Measurements from ENCODE around the gene RNF41.
"Not testable (repeated sequence)": the region's sequence is repeated elsewhere in the genome, so short reads cannot be mapped to it uniquely, and the experiment has no call there.

The RNF41 gene

GRCh38 chr12:56208006-56208405 lies 13.7 kb downstream of the RNF41 start:
- DNase-seq = no peak

DNA sequence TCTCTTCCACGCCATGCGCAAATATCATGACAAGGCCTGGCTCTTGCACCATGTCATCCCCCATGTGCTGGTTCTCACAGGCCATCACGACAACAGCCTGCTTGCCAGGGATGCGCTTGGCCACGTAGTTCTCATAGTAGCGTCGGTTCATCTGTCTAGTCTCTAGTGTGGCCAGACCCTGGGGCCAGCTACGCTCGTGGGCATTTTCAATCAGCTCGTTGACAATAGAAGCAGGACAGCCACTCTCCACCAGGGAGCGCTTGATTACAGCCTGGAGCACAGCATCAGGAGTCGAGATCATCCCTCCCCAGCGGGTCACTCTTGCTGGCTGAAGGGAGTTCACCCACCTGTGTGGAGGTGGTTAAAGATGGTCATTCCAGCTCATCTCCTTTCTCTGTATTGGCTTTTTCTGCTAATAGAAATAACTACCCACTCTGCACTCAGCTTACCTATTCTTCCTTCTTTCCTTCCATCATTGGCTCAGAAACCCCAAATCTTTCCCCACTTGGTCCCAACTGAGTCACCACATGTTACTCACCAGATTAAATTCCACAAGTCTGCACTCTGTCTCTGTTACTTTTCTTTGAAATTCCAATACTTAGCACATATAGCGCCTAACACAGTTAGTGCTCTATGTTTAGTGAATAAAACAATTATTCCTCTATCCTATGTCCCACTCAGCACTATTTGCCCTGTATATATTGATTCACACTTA lies 15.1 kb downstream of the RNF41 start:
- DNase-seq = no peak

GRCh38 chr12:56205445-56205844 lies 16.3 kb downstream of the RNF41 start:
- DNase-seq = no peak

DNA sequence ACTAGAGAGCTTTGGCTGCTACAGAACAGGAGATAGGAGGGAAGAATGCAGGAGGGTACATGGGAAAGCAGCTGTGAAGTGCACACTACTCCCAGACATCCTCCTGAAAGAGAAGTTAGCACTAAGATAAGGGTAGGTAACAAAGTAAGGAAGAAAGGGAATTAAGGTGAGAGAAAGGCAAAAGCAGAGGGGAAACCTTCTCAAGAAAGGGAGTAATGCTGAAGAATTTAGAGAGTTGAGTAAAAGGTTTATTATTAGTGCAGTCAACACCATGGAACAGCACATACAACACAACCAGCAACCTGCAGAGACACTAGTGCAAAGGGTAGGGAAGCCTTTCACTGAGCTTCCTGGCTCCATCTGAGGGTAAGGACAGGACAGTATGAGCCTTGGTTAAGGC lies 17.4 kb downstream of the RNF41 start:
- DNase-seq = no peak

GRCh38 chr12:56202838-56203237 lies 18.9 kb downstream of the RNF41 start:
- no peak for DNase-seq

GRCh38 chr12:56202366-56202765 lies 19.4 kb downstream of the RNF41 start:
- DNase-seq = no peak

DNA sequence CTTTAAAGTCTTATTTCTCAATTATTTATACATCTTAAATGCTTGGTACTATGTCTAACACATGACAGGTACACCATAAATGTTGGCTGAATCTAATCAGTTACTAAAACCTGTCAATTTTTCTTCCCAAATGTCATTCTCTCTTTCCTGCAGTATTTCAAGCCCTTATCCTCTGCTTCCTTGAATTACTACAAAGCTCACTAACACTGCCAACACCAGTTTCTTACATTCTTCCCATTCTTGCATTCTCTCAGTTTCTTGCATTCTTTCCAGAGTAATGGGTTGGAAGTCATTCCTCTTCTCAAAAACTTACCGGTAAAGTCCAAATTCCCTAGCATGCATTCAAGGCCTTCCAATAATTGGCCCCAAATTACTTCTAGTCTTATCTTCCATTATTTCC lies 22.9 kb downstream of the RNF41 start:
- no peak for DNase-seq

- DNase-seq = no peak
Observed at GRCh38 chr12:56197921-56198635, 23.6 kb downstream of the RNF41 start.

DNA sequence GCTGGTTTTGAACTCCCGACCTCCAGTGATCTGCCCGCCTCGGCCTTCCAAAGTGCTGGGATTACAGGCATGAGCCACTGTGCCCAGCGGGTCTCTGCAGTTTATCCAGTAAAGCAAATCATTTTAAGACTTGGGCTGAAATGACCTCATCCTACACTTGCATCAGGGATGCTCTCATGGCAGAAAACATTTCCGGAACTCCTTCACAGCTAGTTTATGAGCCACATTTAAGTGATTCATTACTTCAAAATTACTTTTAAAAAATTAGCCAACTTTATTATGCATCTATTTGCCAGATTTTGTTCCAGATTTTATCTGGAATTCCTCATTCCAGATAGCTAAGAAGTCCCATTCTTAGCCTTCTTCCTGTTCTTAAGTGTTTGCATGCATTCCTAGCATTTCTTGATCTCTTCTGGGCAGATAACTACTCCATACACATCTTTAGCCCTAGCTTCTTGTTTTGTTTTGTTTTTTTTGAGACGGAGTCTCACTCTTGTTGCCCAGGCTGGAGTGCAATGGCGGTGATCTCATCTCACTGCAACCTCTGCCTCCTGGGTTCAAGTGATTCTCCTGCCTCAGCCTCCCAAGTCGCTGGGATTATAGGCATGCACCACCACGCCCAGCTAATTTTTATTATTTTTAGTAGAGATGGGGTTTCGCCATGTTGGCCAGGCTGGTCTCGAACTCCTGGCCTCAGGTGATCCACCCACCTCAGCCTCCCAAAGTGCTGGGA lies 24.7 kb downstream of the RNF41 start:
- DNase-seq = not testable (repeated sequence)

- DNase-seq = peak; percentile 71
Observed at GRCh38 chr12:56193025-56193578, 28.6 kb downstream of the RNF41 start.

GRCh38 chr12:56192582-56192981 lies 29.1 kb downstream of the RNF41 start:
- DNase-seq = no peak

GRCh38 chr12:56190695-56191155 lies 31.0 kb downstream of the RNF41 start:
- no peak for DNase-seq

DNA sequence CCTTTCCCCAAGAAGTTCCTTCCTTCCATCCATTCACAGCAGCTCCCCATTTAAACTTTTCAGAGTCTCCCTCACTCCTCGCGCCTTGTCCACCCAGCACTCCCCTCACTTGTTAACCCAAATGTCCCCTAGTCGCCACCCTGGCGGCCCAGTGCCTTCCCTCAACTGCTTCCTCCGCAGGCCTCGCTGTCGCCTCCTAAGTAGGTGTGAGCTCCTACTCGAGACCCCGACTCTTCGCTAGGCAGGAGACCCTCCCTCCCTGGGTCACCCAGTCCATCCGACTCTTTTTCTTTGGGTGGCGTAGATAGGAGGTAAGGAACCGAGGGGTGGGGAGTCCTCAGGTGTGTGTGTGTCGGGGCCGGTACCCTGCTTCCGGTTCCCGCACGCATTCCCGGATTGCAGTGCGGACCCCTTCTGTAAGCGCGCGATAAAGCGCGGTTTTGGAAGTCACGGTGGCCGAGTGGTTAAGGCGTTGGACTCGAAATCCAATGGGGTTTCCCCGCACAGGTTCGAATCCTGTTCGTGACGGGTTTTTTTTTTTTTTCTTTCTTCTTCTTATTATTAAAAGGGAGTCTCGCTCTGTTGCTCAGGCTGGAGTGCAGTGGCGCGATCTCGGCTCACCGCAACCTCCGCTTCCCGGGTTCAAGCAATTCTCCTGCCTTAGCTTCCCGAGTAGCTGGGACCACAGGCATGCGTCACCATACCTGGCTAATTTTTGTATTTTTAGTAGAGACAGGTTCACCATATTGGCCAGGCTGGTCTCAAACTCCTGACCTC lies 31.6 kb downstream of the RNF41 start:
- peak; percentile 68 for DNase-seq

DNA sequence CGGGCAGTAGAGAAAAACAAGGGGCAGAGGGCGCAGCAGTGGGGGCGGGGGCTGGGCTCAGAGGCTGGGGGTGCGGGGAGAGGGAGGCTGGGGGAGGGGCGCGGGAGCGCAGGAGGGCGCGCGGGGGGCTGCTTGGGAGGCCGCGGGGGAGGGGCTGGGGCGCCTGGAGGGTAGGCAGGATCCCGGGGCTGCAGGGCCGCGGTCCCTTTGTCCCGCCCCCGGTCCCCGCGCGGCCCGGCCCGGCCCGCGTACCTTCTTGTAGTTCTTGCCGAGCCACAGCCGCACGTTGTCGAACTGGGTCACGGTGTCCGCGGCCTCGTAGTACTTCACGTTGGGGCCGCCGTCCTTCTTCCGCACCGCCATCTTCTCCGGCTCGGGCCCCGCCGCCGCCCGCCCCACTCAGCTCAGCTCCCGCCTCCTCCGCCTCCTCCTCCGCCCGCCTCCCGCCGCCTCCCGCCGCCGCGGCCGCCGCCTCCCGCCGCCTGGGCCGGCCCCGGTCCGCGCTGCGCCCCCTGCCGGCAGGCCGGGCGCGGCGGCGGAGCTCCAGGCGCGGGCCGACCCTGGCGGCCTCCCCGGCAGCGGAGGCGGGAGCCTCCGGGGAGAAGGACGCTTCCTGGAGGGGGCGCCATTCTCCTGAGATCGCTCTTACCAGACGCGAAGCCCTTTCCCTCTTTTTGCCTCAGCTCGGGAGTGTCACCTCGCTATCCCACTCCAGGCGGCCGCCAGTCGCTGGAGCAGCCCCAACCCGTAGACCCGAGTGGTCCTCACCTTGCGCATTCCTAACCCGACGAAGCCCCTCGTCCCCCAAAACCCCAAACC lies 32.4 kb downstream of the RNF41 start, which contains the start of gene SMARCC2:
Gene SMARCC2, minus strand, starts transcription at position 385 of the 819 bp plus-strand sequence. Its CDS starts 22 bp downstream, at position 363.
- peak; percentile 85 for DNase-seq

GRCh38 chr12:56188778-56189098 lies 33.0 kb downstream of the RNF41 start:
- peak; percentile 14 for DNase-seq

DNA sequence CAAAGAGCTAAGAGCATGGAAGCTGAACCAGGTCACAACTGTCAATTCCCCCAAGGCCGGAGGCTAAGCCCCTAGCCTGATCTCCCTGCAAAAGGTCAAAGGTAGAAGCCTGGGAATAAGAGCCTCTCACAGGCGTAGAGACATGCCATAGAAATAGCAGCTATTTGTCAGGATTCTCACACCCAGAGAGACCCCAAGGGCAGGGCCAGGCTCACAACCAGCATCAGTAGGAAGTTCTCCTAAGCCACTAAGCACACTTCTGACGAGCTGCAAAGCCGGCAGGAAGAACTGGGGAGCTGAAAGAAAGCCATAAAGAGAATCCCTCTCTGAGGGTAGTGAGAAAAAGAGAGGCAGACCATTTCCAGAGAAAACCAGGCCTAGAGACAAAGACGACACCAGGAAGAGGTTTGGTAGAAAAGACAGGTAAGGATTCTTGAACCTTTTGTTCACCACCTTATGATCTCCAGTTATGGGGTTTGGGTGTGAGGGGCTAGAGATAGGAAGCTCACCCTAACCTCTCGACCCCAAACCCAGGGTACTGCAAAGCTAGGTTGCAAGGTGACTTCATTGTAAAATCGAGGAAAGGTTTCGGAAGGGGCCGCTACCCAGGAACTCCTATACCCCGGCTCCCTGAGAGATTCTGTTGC lies 33.5 kb downstream of the RNF41 start:
- peak; percentile 5 for DNase-seq

DNA sequence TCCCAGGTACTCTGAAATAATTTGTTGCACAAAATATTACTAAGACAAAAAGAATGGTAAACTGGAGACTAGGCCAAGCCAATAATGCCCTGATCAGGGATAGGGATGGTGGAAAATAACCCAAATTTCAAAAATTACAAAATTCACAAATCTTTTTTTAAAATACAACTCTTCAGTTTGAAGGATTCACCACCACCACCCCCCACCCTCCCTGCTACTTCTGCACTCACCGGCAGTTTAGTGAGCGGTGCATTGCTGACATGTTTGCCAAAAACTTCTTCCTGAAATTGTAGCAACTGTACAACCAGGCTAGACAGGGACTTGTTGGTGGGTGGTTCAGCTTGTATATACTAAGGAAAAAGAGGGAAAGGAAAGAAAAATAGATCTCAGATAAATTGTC lies 34.8 kb downstream of the RNF41 start:
- no peak for DNase-seq

DNA sequence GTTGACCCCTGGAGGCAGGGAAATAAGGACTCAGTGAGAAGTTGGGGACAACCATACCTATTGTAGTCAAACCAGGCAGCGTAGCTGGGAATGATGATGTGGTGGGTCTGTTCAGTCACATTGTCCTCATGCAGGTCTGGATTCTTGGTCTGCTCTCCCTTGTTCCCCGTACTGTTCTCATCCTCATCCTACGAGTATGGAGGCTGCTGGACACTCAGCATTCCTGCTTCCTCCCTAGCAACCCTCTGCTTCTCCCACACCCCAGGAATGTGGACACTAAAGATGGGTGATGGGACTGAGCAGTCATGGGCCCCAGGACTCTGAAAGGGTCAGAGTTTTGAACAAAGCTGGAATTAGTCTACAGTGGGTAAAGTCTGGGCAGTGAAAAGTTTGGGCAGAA lies 43.4 kb downstream of the RNF41 start:
- DNase-seq = no peak

DNA sequence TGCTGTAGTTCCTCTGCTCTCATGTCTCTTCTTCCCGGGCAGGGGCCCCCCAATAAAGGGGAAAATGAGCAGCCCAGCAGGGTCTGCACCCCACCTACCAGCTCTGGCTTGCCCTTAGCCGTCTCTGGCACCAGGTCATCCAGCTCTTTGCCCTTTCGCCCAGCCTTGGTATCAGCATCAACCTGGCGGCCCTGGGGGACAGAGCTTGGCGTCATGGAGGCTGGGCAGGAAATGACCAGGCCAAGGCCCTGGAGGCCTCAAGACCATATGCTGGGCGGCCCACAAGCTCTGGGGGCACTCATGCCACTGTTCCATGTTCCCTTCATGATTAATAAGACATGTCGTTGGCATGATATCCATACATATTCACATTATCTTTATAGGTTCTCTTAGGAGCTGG lies 48.9 kb downstream of the RNF41 start:
- no peak for DNase-seq

DNA sequence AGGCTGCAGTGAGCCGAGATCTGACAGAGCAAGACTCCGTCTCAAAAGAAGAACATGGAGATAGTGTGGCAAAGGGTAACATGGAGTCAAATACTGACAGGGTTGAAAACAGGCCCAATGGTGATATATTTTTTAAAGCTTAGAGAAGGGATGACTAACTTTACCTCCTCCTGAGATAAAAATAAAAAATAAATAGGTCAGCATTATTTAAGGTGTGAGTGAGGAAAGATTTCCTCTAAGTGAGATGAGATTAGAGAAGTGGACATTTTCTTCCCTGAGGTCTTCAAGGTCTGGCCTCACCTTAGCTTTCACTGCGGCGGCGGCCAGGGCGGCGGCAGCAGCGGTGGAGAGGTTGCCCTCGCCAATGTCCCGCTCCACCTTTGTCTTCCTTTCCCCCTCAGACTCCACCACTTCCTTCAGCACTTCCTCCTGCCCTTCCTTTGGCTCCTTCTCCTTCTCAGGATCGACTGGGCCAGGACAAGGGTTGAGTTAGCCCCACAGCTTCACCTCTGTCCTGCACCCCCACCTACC lies 52.4 kb downstream of the RNF41 start:
- no peak for DNase-seq

DNA sequence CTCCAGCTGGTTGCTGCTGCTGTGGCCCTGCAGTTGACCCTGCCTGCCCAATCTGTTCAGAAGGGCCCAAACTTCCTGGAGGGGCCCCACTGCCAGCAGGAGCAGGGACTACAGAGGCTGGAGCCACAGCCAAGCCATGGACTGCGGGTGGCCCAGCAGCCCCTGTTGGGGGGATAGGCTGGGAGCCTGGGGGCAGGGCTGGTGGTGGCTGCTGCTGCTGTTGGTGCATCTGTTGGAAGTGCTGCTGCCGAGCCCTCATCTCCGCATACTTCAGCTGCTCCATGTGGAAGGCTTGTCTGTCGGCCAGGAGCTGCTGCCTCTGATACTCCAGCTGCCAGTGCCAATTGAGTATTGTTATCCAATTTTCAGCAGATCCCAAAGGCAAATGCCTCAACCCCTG lies 56.4 kb downstream of the RNF41 start:
- no peak for DNase-seq
